RCC 7860 (cell line): ENCODE measurements around the gene EGFL8.

ENCODE experiments used
- DNase-seq: peaks from one replicate; pipeline ENCODE4 v3.0.0-alpha.2; 2015; ENCODE audit warnings: low spot score
- FAIRE-seq: peaks from 2 replicates; lab custom pipeline; 2012; peaks lifted over from hg19 to GRCh38; lab: Jason Lieb, UNC

Gene EGFL8

GRCh38 chr6:32167154-32167760 is 2.9 kb downstream of the EGFL8 start:
- FAIRE-seq, result no peak
- no peak for DNase-seq

GRCh38 chr6:32167761-32168262 is 3.4 kb downstream of the EGFL8 start:
- DNase-seq (no peak), FAIRE-seq (no peak)

GRCh38 chr6:32168350-32168749 is 4.0 kb downstream of the EGFL8 start:
- DNase-seq (no peak), FAIRE-seq (no peak)

GRCh38 chr6:32168807-32169591 is 4.6 kb downstream of the EGFL8 start:
- no peak for DNase-seq
- no peak for FAIRE-seq

- FAIRE-seq (no peak), DNase-seq (peak; percentile 4)
Observed at GRCh38 chr6:32170294-32170693, 5.9 kb downstream of the EGFL8 start.

- FAIRE-seq (no peak), DNase-seq (no peak)
Observed at GRCh38 chr6:32171234-32171633, 6.8 kb downstream of the EGFL8 start.

- FAIRE-seq (no peak), DNase-seq (no peak)
Observed at GRCh38 chr6:32173051-32173727, 8.8 kb downstream of the EGFL8 start.

GRCh38 chr6:32174416-32174815 is 10.0 kb downstream of the EGFL8 start:
- DNase-seq (no peak), FAIRE-seq (no peak)

- no peak for DNase-seq
- no peak for FAIRE-seq
Observed at GRCh38 chr6:32175322-32175710, 10.9 kb downstream of the EGFL8 start.

- no peak for FAIRE-seq
- peak; percentile 86 for DNase-seq
Observed at GRCh38 chr6:32175711-32176475, 11.5 kb downstream of the EGFL8 start, which contains the start of gene AGPAT1. Gene AGPAT1 (minus strand): TSS chr6:32176084. CDS start chr6:32171496, 4,588 bp downstream.

GRCh38 chr6:32176476-32177182 is 12.2 kb downstream of the EGFL8 start:
- FAIRE-seq (no peak), DNase-seq (no peak)

- FAIRE-seq (no peak), DNase-seq (peak; percentile 10)
Observed at GRCh38 chr6:32177183-32177787, 12.9 kb downstream of the EGFL8 start.

GRCh38 chr6:32177788-32178546 is 13.6 kb downstream of the EGFL8 start, which contains the start of gene RNF5:
Gene RNF5 (plus strand): TSS chr6:32178405. CDS start chr6:32178512, 107 bp downstream.
- DNase-seq (peak; percentile 99), FAIRE-seq (peak; percentile 90)

- DNase-seq (no peak), FAIRE-seq (no peak)
Observed at GRCh38 chr6:32178547-32179440, 14.4 kb downstream of the EGFL8 start.

GRCh38 chr6:32179766-32180405 is 15.5 kb downstream of the EGFL8 start:
- FAIRE-seq, result no peak
- no peak for DNase-seq

GRCh38 chr6:32181148-32181702 is 16.8 kb downstream of the EGFL8 start:
- FAIRE-seq, result no peak
- no peak for DNase-seq

- FAIRE-seq (no peak), DNase-seq (no peak)
Observed at GRCh38 chr6:32181915-32182529, 17.6 kb downstream of the EGFL8 start.
